Activated CD4-positive, CD25-positive, alpha-beta regulatory T cell treated with anti-CD3 and anti-CD28 coated beads, Interleukin-2, amount 50 U/mL, for 24 hours (primary cell): ENCODE results near the gene MCM9.

ENCODE experiments used
- ATAC-seq, 2 donors: fragments of 150-1000 bp; cut with Tn5 transposase; one replicate each; pipeline ENCODE4 v1.10.0; 2021; ENCODE audit warnings: mild to moderate bottlenecking in 1 of 2, moderate library complexity in 1 of 2

Gene MCM9

DNA sequence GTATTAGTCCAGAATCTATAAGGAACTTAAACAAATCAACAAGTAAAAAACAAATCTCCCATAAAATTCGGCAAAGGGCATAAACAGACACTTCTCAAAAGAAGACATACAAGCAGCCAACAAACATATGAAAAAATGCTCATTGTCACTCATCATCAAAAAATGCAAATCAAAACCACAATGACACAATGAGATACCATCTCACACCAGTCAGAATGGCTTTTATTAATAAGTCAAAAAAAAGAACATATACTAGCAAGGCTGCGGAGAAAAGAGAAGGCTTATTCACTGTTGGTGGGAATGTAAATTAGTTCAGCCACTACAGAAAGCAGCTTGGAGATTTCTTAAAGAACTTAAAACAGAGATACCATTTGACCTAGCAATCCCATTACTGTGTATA lies 169.6 kb downstream of the MCM9 start:
- ATAC-seq = peak in 1 of 2 donors; percentile 45

DNA sequence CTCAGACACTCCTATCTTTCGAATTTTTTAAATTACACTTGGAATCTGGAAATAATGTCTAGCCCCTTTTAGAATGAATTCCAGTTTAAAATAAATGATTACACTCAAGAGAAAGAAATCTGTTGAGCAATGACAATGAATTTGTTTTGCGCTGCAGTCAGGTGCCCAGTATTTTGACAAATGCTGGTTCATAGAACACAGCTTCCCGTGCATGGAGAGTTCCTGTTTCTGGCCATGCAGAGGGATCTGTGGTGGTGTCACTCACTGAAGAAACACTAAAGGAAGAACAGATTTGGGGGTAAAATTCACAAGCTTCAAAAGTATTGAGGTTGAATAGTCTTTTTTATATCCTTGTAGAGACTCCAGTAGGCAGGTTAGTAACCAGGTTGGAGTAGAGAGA lies 170.2 kb downstream of the MCM9 start:
- no peak for ATAC-seq
